Left lung (tissue), 10 donors: ENCODE measurements around the gene SPTSSB. TPM values are rescaled to one million over a fixed set of nuclear protein-coding genes. Genes with fewer than 3 reads are reported as not detected.

ENCODE experiments used
- ATAC-seq: fragments of 200-7000 bp; cut with Tn5 transposase; one replicate; pipeline ENCODE4 v1.9.1; 2020; ENCODE audit warnings: moderate library complexity
- DNase-seq, 4 donors: peaks; one replicate each; pipeline ENCODE4 v3.0.0-alpha.2; 2013 to 2020
- H3K27ac ChIP-seq, 2 donors: fragments of 200-600 bp; sonication (generic) in 1 of 2; one replicate each; pipeline versions ENCODE4 v1.5.0 to v1.8.0; 2020 to 2021
- H3K27me3 ChIP-seq, 2 donors: fragments of 200-600 bp; sonication (generic) in 1 of 2; one replicate each; pipeline versions ENCODE4 v1.5.0 to v1.8.0; 2020 to 2021
- H3K36me3 ChIP-seq, 2 donors: fragments of 200-600 bp; sonication (generic) in 1 of 2; one replicate each; pipeline versions ENCODE4 v1.5.0 to v1.8.0; 2020 to 2021
- H3K4me1 ChIP-seq, 2 donors: fragments of 200-600 bp; one replicate each; pipeline ENCODE4 v1.8.0; 2021
- H3K4me3 ChIP-seq, 2 donors: fragments of 200-600 bp; sonication (generic) in 1 of 2; one replicate each; pipeline versions ENCODE4 v1.5.0 to v1.8.0; 2020 to 2021; ENCODE audit warnings: mild to moderate bottlenecking in 1 of 2
- H3K9me3 ChIP-seq, 2 donors: fragments of 200-600 bp; sonication (generic) in 1 of 2; one replicate each; pipeline versions ENCODE4 v1.5.0 to v1.8.0; 2020 to 2021
- intact Hi-C, 2 donors: fragments of 100-400 bp; cut with DNase I; formaldehyde crosslinking; loops; one replicate each; pipeline versions ENCODE4 v1.11.2 to v1.14.2; 2022
- polyA plus RNA-seq, 6 donors: library from polyadenylated mRNA; unstranded; fragments of 120-200 nt; gene quantifications; one replicate each; pipeline ENCODE4 v1.2.1, GENCODE V29; 2013; ENCODE audit not compliant: insufficient read length in 6 of 6
- total RNA-seq, 2 donors: library from RNA; stranded (reverse); fragmentation: NEBNext Ultra II Directional; extraction: Animal tissue kit (Norgen Biotek cat#: 25700); gene quantifications; one replicate each; pipeline ENCODE4 v1.2.1, GENCODE V29; 2021
- TF ChIP-seq, protein P1 (sequence below), 2 donors: fragments of 200-600 bp; sonication (generic) in 1 of 2; IDR thresholded peaks; one replicate each; pipeline versions ENCODE4 v1.5.0 to v1.8.0; 2021; ENCODE audit warnings: antibody characterized with exemption in 2 of 2
- donor health status: DM: no; HTN: yes; CAD: no.
- donor health status: DM: no; HTN: no; CAD: no.

SPTSSB gene
- total and polyA plus RNA-seq, 8 donors: 1.7 to 17.7 (median 10.9) TPM; not detected in 2

DNA sequence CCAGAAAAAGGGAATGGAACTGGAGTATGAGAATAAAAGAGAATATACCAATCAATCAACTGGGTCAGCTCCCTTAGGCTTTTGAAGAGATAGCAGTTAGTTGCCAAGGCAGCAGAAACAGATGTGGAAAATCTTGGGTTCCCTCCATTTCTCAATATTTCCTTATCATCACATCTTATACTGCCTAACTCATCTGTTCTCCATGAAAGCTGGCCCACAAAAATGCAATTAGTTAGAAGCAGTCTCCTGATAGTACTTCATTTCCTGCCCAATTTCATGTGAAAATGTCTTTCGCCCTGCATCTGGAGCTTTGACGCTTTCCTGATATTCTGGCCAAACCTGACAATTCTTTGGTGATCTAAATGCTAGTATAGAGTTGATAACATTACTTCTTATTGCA, 30.1 kb upstream of the SPTSSB start:
- H3K36me3 ChIP-seq: no peaks in the 10 kb centered on the region
- no peak for DNase-seq
- H3K9me3 ChIP-seq: no peaks in the 10 kb centered on the region
- no peaks in the 10 kb centered on the region for H3K4me1 ChIP-seq
- no peak overlapping the region for H3K27ac ChIP-seq
- no peak for ATAC-seq
- no peak overlapping the region for H3K4me3 ChIP-seq
- no peaks in the 10 kb centered on the region for H3K27me3 ChIP-seq
- intact Hi-C loops: no loop called here
- TF ChIP-seq, protein P1, sequence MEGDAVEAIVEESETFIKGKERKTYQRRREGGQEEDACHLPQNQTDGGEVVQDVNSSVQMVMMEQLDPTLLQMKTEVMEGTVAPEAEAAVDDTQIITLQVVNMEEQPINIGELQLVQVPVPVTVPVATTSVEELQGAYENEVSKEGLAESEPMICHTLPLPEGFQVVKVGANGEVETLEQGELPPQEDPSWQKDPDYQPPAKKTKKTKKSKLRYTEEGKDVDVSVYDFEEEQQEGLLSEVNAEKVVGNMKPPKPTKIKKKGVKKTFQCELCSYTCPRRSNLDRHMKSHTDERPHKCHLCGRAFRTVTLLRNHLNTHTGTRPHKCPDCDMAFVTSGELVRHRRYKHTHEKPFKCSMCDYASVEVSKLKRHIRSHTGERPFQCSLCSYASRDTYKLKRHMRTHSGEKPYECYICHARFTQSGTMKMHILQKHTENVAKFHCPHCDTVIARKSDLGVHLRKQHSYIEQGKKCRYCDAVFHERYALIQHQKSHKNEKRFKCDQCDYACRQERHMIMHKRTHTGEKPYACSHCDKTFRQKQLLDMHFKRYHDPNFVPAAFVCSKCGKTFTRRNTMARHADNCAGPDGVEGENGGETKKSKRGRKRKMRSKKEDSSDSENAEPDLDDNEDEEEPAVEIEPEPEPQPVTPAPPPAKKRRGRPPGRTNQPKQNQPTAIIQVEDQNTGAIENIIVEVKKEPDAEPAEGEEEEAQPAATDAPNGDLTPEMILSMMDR (IDR thresholded peaks at IDR 0.05): no peak

DNA sequence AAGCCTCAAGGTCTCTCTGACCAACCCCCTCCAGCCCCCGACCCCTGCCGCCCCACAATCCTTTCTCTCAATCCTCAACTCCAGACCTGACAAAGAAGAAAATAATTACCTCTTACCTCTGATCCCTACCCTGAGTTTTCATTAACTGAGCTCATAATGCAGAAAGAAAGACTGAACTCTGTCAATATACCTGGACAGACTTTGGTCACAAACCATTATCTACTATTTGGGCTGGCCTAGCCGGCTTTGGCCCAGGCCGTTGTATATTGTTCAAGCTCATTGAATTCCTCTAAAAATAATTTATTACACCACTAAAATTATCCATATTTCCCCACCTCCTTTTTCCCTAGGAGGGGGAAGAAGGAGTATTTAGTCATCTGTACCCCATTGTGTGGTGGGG, 29.3 kb upstream of the SPTSSB start:
- ATAC-seq (no peak), DNase-seq (no peak)
- no peaks in the 10 kb centered on the region for H3K27me3 ChIP-seq
- H3K27ac ChIP-seq: no peak overlapping the region
- H3K4me3 ChIP-seq: no peak overlapping the region
- TF ChIP-seq, protein P1 (IDR thresholded peaks at IDR 0.05): no peak
- H3K36me3 ChIP-seq: no peaks in the 10 kb centered on the region
- no peaks in the 10 kb centered on the region for H3K4me1 ChIP-seq
- no peaks in the 10 kb centered on the region for H3K9me3 ChIP-seq
- intact Hi-C loops: no loop called here

DNA sequence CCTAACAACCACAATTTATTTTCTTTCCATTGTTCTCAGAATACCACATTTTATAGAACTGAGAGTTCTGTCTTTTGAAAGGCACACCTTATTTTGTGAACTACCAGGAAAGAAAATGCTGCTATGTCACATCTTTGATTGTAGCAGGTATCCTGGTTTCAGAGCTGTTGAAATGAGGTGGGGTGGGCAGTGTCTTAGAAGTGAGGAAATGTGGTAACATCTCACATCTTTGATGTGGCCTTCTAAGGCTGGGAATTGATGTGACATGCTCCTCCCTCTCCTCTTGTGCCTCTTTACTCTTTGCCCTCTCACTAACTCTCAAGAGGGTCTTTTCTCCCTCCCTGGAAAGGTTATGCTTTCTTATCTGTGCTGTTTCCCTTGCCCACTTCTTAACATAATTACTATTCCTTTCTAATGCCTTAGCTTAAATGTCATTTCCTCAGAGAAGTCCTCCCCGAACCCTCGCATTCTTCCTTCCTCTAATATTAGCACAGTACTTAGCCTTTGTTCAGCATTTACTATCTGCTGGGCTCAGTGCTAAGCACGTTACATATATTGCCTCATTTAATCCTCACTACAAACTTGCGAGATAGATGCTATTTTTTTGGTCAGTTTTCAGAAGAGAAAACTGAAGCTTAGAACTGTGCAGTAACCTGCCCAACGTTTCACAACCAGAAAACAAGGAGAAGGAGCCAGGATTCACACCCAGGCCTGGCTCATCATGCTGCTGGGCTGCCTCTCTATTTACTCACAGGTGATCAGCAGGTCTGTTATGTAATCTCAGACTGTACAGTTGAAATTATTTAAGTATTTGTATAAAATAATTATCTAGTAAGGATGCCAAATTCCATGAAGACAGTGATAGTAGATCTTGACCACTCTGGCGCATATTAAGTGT, 24.0 kb upstream of the SPTSSB start:
- Histone ChIP-seq H3K4me3 (no peak overlapping the region), H3K27ac (no peak overlapping the region), H3K27me3 (peaks cover 0 to 8% of the 10 kb centered on the region in 2 donors), H3K36me3 (no peaks in the 10 kb centered on the region), H3K9me3 (no peaks in the 10 kb centered on the region), H3K4me1 (peaks cover 0 to 12% of the 10 kb centered on the region in 2 donors)
- intact Hi-C loops: no loop called here
- no peak for DNase-seq
- ATAC-seq: peak; percentile 30
- TF ChIP-seq, protein P1 (IDR thresholded peaks at IDR 0.05): no peak

DNA sequence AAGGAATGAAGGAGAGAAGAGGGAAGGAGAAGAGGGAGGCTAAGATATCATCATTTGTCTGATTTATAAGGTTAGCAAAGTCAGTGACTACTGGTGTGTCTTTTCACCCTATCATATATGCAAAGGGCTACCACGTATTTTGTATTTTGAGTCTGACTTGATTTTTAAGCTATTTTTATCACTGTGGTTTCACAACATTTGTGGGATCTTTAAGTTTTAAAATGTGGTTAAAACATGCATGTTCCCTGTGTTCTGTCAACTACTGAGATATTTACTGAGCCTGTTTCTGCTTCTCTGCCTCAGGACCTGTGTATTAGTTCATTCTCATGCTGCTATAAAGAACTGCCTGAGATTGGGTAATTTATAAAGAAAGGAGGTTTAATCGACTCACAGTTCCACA, 22.5 kb upstream of the SPTSSB start:
- H3K36me3 ChIP-seq: no peaks in the 10 kb centered on the region
- TF ChIP-seq, protein P1 (IDR thresholded peaks at IDR 0.05): no peak

DNA sequence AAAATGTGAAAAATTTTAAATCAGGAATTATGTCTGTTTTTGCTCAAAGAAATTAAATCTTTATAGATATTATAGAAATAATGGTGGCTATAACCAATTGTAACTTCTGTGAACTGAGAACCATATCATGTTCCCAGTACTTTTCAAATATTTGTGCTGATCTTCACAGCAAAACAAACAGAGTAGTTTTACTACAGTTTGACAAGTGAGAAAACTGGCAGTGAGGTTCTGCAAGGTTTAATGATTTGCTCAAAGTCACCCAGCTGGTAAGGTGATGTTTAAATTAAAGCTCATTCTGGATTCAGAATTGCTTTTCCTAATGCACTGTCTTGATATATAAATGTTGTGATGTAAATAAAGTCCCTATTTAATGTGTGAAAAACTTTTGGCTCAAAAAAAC, 22.0 kb upstream of the SPTSSB start:
- H3K9me3 ChIP-seq: no peaks in the 10 kb centered on the region
- no peak overlapping the region for H3K4me3 ChIP-seq
- peaks cover 0 to 9% of the 10 kb centered on the region in 2 donors for H3K27me3 ChIP-seq
- peak in 1 of 4 donors; percentile 21 for DNase-seq
- H3K36me3 ChIP-seq: no peaks in the 10 kb centered on the region
- peak; percentile 54 for ATAC-seq
- H3K4me1 ChIP-seq: peaks cover 0 to 14% of the 10 kb centered on the region in 2 donors
- TF ChIP-seq, protein P1 (IDR thresholded peaks at IDR 0.05): no peak
- H3K27ac ChIP-seq: no peak overlapping the region
- intact Hi-C loops: no loop called here

More for the DNA sequence above, 22.5 kb upstream of the SPTSSB start:
- intact Hi-C loops: no loop called here
- DNase-seq: no peak
- Histone ChIP-seq H3K4me1 (peaks cover 0 to 12% of the 10 kb centered on the region in 2 donors), H3K4me3 (no peak overlapping the region), H3K27ac (no peak overlapping the region), H3K27me3 (peaks cover 0 to 9% of the 10 kb centered on the region in 2 donors), H3K9me3 (no peaks in the 10 kb centered on the region)
- no peak for ATAC-seq
